ENCODE results near the gene SPANXN1.
"Not testable (repeated sequence)": the region's sequence is repeated elsewhere in the genome, so short reads cannot be mapped to it uniquely, and the experiment has no call there.

Gene SPANXN1, protein sequence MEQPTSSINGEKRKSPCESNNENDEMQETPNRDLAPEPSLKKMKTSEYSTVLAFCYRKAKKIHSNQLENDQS
- total RNA-seq = 0 reads per million in 2 donors

GRCh38 chrX:145247203-145247602, at the start of gene SPANXN1:
TSS of gene SPANXN1 (plus strand) at chrX:145247503. CDS start at chrX:145247587, 84 bp downstream.
- not testable (repeated sequence) for DNase-seq

GRCh38 chrX:145199078-145199477, 48.2 kb upstream of the SPANXN1 start:
- DNase-seq = no peak

DNA sequence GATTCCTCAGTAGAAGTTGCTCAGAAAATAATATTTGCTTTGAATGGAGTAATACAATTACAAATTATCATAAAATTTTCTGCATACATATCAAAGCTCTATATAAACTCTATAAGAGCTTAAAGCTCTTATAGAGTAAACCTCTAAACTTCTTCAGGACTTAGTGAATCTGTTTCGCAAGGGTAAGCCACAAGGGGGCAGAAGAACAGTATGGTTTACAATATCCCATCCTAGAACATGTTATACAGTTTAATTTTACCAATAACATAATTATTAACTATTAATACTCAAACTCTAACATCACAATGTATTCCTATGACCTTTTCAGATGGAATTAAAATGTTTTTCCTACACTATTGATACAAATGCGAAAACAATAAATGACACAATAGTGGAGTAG, 33.8 kb upstream of the SPANXN1 start:
- DNase-seq = no peak

DNA sequence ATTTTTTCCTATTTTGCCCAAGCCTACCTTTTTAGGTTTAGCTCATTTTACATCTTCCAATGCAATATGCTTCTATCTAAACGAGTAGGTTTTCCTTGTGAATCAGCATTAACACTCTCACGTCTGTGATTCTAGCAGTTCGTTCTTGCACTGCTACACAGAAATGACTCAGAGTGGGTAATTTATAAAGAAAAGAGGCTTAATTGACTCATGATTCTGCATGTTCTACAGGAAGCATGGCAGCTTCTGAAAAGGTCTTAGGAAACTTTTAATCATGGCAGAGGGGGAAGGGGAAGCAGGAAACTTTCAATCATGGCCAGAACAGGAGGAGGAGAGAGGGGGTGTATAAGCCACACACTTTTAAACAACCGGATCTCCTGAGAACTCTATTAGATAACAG, 44.9 kb downstream of the SPANXN1 start:
- DNase-seq = no peak

Measured in T-helper 9 cell (primary cell).